GM23338 (cell line): ENCODE data around the gene PPIP5K1. TPM values are rescaled to one million over a fixed set of nuclear protein-coding genes. Genes with fewer than 3 reads are reported as not detected.

ENCODE experiments used
- ATAC-seq: fragments of 200-7000 bp; cut with Tn5 transposase; 3 replicates; pipeline ENCODE4 v1.9.1; 2020
- DNase-seq: peaks from one replicate; pipeline ENCODE4 v3.0.0-alpha.2; 2015; ENCODE audit warnings: low spot score
- H2AFZ ChIP-seq: fragments of 200-600 bp; sonication (generic); 2 replicates; pipeline ENCODE4 v1.8.0; 2016; ENCODE audit warnings: antibody characterized with exemption, mild to moderate bottlenecking, moderate library complexity
- H3F3A ChIP-seq: fragments of 200-600 bp; sonication (generic); replicated peaks from 2 replicates; pipeline ENCODE4 v1.8.0; 2017; ENCODE audit warnings: antibody characterized with exemption, mixed run types, low read depth
- H3K27ac ChIP-seq: fragments of 200-600 bp; sonication (generic); 2 replicates; pipeline ENCODE4 v1.6.1; 2016; ENCODE audit warnings: low read depth
- H3K27me3 ChIP-seq: fragments of 200-600 bp; sonication (generic); 2 replicates; pipeline ENCODE4 v1.8.0; 2016; ENCODE audit warnings: mild to moderate bottlenecking, mixed run types, moderate library complexity; ENCODE audit not compliant: insufficient read depth
- H3K36me3 ChIP-seq: fragments of 200-600 bp; sonication (generic); 2 replicates; pipeline ENCODE4 v1.8.0; 2016; ENCODE audit warnings: mild to moderate bottlenecking; ENCODE audit not compliant: insufficient read depth
- H3K4me1 ChIP-seq: fragments of 200-600 bp; sonication (generic); 2 replicates; pipeline ENCODE4 v1.8.0; 2016; ENCODE audit warnings: mild to moderate bottlenecking, moderate library complexity; ENCODE audit not compliant: insufficient read depth
- H3K4me2 ChIP-seq: fragments of 200-600 bp; sonication (generic); 2 replicates; pipeline ENCODE4 v1.7.1; 2017; ENCODE audit warnings: mixed run types
- H3K4me3 ChIP-seq: fragments of 200-600 bp; sonication (generic); 2 replicates; pipeline ENCODE4 v1.6.1; 2016; ENCODE audit warnings: mixed run types
- H3K79me2 ChIP-seq: fragments of 200-600 bp; sonication (generic); replicated peaks from 2 replicates; pipeline ENCODE4 v1.8.0; 2017; ENCODE audit warnings: mild to moderate bottlenecking; ENCODE audit not compliant: insufficient read depth
- H3K9me2 ChIP-seq: fragments of 200-600 bp; sonication (generic); 2 replicates; pipeline ENCODE4 v1.8.0; 2017; ENCODE audit not compliant: insufficient read depth
- H4K20me1 ChIP-seq: fragments of 200-600 bp; sonication (generic); replicated peaks from 2 replicates; pipeline ENCODE4 v1.8.0; 2017; ENCODE audit warnings: mild to moderate bottlenecking; ENCODE audit not compliant: insufficient read depth
- H3K27ac Mint-ChIP-seq: 2 replicates; pipeline ENCODE4 v1.8.0; 2020; ENCODE audit warnings: inconsistent platforms, mild to moderate bottlenecking, moderate library complexity, mixed read lengths
- H3K27me3 Mint-ChIP-seq: 3 replicates; pipeline ENCODE4 v1.8.0; 2022; ENCODE audit warnings: low read depth, mild to moderate bottlenecking, moderate library complexity, mixed read lengths, inconsistent platforms; ENCODE audit not compliant: insufficient read depth, poor library complexity
- H3K36me3 Mint-ChIP-seq: 3 replicates; pipeline ENCODE4 v1.8.0; 2021; ENCODE audit warnings: low read depth, mild to moderate bottlenecking, inconsistent platforms, moderate library complexity, mixed read lengths
- H3K4me1 Mint-ChIP-seq: 3 replicates; pipeline ENCODE4 v1.8.0; 2020; ENCODE audit warnings: mild to moderate bottlenecking, inconsistent platforms, mixed read lengths
- H3K4me3 Mint-ChIP-seq: 3 replicates; pipeline ENCODE4 v1.8.0; 2021; ENCODE audit warnings: moderate library complexity, mild to moderate bottlenecking, inconsistent platforms, mixed read lengths
- H3K9me3 Mint-ChIP-seq: 3 replicates; pipeline ENCODE4 v1.8.0; 2020; ENCODE audit warnings: moderate library complexity, mild to moderate bottlenecking, inconsistent platforms, mixed read lengths
- EZH2 ChIP-seq: fragments of 200-600 bp; sonication (generic); IDR thresholded peaks from one replicate; pipeline ENCODE4 v1.8.0; 2017; ENCODE audit warnings: antibody characterized with exemption, mild to moderate bottlenecking, low read depth; ENCODE audit not compliant: unreplicated experiment
- EZH2phosphoT487 ChIP-seq: fragments of 200-600 bp; sonication (generic); IDR thresholded peaks from one replicate; pipeline ENCODE4 v1.8.1; 2018; ENCODE audit warnings: antibody characterized with exemption; ENCODE audit not compliant: unreplicated experiment
- JUNB ChIP-seq: IDR thresholded peaks from one replicate; pipeline ENCODE4 v1.6.1; 2016; ENCODE audit warnings: antibody characterized with exemption; ENCODE audit not compliant: unreplicated experiment
- NANOG ChIP-seq: IDR thresholded peaks from 2 replicates; pipeline ENCODE4 v1.6.1; 2016; ENCODE audit warnings: antibody characterized with exemption, borderline replicate concordance
- POLR2AphosphoS5 ChIP-seq: IDR thresholded peaks from 2 replicates; pipeline ENCODE4 v1.6.1; 2016; ENCODE audit warnings: antibody characterized with exemption, low read depth
- ZNF331 ChIP-seq: fragments of 250-450 bp; sonication (Bioruptor Pico); IDR thresholded peaks from 2 replicates; pipeline ENCODE4 v1.5.0; 2020; ENCODE audit warnings: low read depth, mild to moderate bottlenecking, moderate library complexity
- polyA plus RNA-seq: library from polyadenylated mRNA; unstranded; fragments of >200 nt; fragmentation: Nextera tagmentation; extraction: Ambion mirVana; gene quantifications from 2 replicates; pipeline ENCODE4 v1.2.1, GENCODE V29; 2016
- total RNA-seq: library from RNA; depleted of rRNA; stranded (reverse); fragments of >200 nt; shearing (Covaris generic); gene quantifications from 2 replicates; pipeline ENCODE4 v1.2.3, GENCODE V29; 2014
- TF ChIP-seq, protein P1 (sequence below): IDR thresholded peaks from 2 replicates; pipeline ENCODE4 v1.6.1; 2016; ENCODE audit warnings: antibody characterized with exemption
- TF ChIP-seq, protein P2 (sequence below): IDR thresholded peaks from one replicate; pipeline ENCODE4 v1.6.1; 2018; ENCODE audit warnings: antibody characterized with exemption; ENCODE audit not compliant: unreplicated experiment
- TF ChIP-seq, protein P3 (sequence below), 2 experiments: fragments of 200-600 bp in 1 of 2; sonication (generic) in 1 of 2; conservative IDR thresholded peaks; 2 replicates each; pipeline versions ENCODE4 v1.5.1 to v1.6.1; 2016 to 2017; ENCODE audit warnings: antibody characterized with exemption in 2 of 2, low read depth in 2 of 2, mild to moderate bottlenecking in 2 of 2, moderate library complexity in 1 of 2

PPIP5K1 gene
- total and polyA plus RNA-seq, 2 experiments from 2014 or later: 5.8 to 23.5 TPM

DNA sequence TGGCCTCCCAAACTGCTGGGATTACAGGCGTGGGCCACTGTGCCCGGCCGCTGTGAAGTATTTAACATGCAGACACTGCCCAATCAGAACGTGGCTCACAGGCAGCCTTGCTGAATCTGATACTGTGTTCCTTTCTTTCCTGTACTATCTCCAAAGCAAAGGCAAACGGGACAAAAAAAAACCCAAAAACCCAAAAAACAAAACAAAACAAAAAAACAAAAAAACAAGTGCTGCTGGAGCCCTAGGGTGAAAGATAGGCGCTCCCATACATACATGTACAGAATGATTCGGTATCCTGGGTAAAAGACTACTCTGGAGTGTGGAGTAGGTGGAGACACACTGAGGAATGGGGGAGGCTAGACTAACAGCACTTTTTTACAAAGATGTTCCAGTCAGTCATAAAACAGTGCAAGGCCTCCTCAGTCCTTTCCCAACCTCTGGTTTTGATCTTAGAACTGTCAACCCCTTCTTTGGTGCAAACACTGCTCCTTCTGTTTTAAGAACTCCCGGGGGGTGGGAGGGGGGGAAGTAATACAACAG is 80.3 kb downstream of the PPIP5K1 start (continued):
- TF ChIP-seq ZNF331 (CRISPR knock-in tag) (no peak), EZH2 (no peak), JUNB (no peak), EZH2phosphoT487 (no peak), NANOG (no peak), POLR2AphosphoS5 (no peak)
- TF ChIP-seq, protein P1, sequence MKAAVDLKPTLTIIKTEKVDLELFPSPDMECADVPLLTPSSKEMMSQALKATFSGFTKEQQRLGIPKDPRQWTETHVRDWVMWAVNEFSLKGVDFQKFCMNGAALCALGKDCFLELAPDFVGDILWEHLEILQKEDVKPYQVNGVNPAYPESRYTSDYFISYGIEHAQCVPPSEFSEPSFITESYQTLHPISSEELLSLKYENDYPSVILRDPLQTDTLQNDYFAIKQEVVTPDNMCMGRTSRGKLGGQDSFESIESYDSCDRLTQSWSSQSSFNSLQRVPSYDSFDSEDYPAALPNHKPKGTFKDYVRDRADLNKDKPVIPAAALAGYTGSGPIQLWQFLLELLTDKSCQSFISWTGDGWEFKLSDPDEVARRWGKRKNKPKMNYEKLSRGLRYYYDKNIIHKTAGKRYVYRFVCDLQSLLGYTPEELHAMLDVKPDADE: no peak
- TF ChIP-seq, protein P2, sequence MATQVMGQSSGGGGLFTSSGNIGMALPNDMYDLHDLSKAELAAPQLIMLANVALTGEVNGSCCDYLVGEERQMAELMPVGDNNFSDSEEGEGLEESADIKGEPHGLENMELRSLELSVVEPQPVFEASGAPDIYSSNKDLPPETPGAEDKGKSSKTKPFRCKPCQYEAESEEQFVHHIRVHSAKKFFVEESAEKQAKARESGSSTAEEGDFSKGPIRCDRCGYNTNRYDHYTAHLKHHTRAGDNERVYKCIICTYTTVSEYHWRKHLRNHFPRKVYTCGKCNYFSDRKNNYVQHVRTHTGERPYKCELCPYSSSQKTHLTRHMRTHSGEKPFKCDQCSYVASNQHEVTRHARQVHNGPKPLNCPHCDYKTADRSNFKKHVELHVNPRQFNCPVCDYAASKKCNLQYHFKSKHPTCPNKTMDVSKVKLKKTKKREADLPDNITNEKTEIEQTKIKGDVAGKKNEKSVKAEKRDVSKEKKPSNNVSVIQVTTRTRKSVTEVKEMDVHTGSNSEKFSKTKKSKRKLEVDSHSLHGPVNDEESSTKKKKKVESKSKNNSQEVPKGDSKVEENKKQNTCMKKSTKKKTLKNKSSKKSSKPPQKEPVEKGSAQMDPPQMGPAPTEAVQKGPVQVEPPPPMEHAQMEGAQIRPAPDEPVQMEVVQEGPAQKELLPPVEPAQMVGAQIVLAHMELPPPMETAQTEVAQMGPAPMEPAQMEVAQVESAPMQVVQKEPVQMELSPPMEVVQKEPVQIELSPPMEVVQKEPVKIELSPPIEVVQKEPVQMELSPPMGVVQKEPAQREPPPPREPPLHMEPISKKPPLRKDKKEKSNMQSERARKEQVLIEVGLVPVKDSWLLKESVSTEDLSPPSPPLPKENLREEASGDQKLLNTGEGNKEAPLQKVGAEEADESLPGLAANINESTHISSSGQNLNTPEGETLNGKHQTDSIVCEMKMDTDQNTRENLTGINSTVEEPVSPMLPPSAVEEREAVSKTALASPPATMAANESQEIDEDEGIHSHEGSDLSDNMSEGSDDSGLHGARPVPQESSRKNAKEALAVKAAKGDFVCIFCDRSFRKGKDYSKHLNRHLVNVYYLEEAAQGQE: no peak
- TF ChIP-seq, protein P3, sequence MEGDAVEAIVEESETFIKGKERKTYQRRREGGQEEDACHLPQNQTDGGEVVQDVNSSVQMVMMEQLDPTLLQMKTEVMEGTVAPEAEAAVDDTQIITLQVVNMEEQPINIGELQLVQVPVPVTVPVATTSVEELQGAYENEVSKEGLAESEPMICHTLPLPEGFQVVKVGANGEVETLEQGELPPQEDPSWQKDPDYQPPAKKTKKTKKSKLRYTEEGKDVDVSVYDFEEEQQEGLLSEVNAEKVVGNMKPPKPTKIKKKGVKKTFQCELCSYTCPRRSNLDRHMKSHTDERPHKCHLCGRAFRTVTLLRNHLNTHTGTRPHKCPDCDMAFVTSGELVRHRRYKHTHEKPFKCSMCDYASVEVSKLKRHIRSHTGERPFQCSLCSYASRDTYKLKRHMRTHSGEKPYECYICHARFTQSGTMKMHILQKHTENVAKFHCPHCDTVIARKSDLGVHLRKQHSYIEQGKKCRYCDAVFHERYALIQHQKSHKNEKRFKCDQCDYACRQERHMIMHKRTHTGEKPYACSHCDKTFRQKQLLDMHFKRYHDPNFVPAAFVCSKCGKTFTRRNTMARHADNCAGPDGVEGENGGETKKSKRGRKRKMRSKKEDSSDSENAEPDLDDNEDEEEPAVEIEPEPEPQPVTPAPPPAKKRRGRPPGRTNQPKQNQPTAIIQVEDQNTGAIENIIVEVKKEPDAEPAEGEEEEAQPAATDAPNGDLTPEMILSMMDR (conservative IDR thresholded peaks at IDR 0.05; ENCODE audit: low read depth in 2 of 2): no peak

- Mint-ChIP-seq H3K4me3 (peak overlapping the region; percentile 89), H3K27ac (peak overlapping the region; percentile 65; the same call in 1 of the 2 replicates), H3K36me3 (no peaks in the 10 kb centered on the region; the same call in 2 of the 3 replicates), H3K27me3 (peaks cover 24% of the 10 kb centered on the region), H3K4me1 (peaks cover 25% of the 10 kb centered on the region), H3K9me3 (no peaks in the 10 kb centered on the region)
- H3K4me2 ChIP-seq: peak overlapping the region; percentile 75; the same call in 1 of the 2 replicates
- DNase-seq: no peak
- peak overlapping the region; percentile 45; the same call in 1 of the 2 replicates for H3K27ac ChIP-seq
- peaks cover 28% of the 10 kb centered on the region for H3K27me3 ChIP-seq
- peaks cover 16% of the 10 kb centered on the region for H3K4me1 ChIP-seq
- H3K79me2 ChIP-seq: no peaks in the 10 kb centered on the region
- peak overlapping the region; percentile 64; the same call in 1 of the 2 replicates for H2AFZ ChIP-seq
- ATAC-seq: no peak
- no peaks in the 10 kb centered on the region for H4K20me1 ChIP-seq
- no peaks in the 10 kb centered on the region for H3K36me3 ChIP-seq
- H3F3A ChIP-seq: peaks cover 11% of the 10 kb centered on the region
- H3K9me2 ChIP-seq: no peaks in the 10 kb centered on the region
- peak overlapping the region; percentile 61 for H3K4me3 ChIP-seq
- TF ChIP-seq NANOG: no peak
- TF ChIP-seq, protein P3 (conservative IDR thresholded peaks at IDR 0.05; ENCODE audit: low read depth in 2 of 2): no peak
Observed at GRCh38 chr15:43508991-43509659, 80.9 kb downstream of the PPIP5K1 start.
